ENCODE measurements around the gene ZNF414. TPM values are rescaled to one million over a fixed set of nuclear protein-coding genes. Genes with fewer than 3 reads are reported as not detected.
A peak's percentile ranks its signal among the peaks of the same experiment; 100 is the strongest.

ZNF414 gene
- polyA plus RNA-seq, 1 donor (not counting 4 experiments of a cell fraction or from before 2014, with no cell fraction given) = 1.9 TPM

DNA sequence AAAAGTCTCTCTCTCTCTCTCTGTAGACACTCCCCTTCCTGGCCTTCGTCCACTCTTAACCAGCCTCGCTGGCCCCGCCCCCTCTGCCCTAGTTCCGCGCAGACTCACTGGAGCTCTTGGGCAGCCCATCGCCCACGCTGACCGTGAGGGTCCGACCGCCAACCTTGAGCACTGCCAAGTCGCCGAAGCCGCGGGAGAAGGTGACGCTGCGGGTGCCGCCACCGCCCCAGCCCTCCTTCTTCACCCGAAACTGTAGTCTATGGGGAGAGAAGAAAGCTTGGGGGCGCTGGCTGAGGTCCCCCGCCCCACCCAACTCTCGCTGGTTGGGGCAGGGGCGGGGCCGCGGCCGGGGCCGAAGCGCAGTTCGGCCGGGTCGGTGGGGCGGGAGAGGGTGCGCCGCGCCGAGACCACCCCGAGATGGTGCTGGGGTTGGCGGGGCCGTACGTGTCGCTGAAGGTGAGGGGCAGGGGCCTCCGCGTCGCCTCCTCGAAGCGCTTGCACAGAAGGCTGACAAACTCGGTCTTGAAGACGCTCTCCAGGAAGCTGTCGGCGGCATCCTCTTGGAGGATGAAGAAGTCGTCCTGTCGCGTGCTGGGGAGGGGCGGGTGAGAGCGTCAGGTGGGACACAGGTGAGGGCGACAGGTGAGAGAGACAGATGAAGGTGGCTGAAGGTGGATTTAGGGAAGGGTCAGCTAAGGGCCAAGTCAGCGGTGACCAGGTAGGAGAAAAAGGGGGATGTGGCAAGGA, 12.6 kb upstream of the ZNF414 start:
- Histone ChIP-seq H3K4me2 (ENCODE audit: control insufficient read depth, extremely low read depth, insufficient read depth, low read depth, low read length) (peak overlapping the region; percentile 80), H3K9ac (ENCODE audit: control insufficient read depth, extremely low read depth, insufficient read depth, low read length) (peak overlapping the region; percentile 74), H3K27ac (ENCODE audit: control insufficient read depth, insufficient read depth, low read length) (peak overlapping the region; percentile 66), H3K36me3 (ENCODE audit: control insufficient read depth in 2 of 2, extremely low read depth in 1 of 2, insufficient read depth in 2 of 2, low read length in 2 of 2) (no peaks in the 10 kb centered on the region), H3K27me3 (ENCODE audit: control insufficient read depth, extremely low read depth, insufficient read depth, low read length) (no peaks in the 10 kb centered on the region), H3K4me3 (ENCODE audit: control insufficient read depth in 2 of 3, extremely low read depth in 1 of 3, insufficient read depth in 2 of 3, low read depth in 1 of 3, low read length in 3 of 3) (peak overlapping the region; percentile 68 to 77 (median 76)), H3K79me2 (ENCODE audit: control insufficient read depth, insufficient read depth, low read length) (no peaks in the 10 kb centered on the region), H3K9me1 (ENCODE audit: control insufficient read depth, extremely low read depth, insufficient read depth, low read length) (no peaks in the 10 kb centered on the region), H3K9me3 (ENCODE audit: control insufficient read depth, low read depth, low read length) (no peaks in the 10 kb centered on the region), H3K4me1 (ENCODE audit: control insufficient read depth, extremely low read depth, insufficient read depth, low read length) (peaks cover 6% of the 10 kb centered on the region), H2AFZ (ENCODE audit: control insufficient read depth, low read length) (peak overlapping the region; percentile 77), H4K20me1 (ENCODE audit: control insufficient read depth, extremely low read depth, insufficient read depth, low read length) (no peaks in the 10 kb centered on the region)
- TF ChIP-seq, protein P1, sequence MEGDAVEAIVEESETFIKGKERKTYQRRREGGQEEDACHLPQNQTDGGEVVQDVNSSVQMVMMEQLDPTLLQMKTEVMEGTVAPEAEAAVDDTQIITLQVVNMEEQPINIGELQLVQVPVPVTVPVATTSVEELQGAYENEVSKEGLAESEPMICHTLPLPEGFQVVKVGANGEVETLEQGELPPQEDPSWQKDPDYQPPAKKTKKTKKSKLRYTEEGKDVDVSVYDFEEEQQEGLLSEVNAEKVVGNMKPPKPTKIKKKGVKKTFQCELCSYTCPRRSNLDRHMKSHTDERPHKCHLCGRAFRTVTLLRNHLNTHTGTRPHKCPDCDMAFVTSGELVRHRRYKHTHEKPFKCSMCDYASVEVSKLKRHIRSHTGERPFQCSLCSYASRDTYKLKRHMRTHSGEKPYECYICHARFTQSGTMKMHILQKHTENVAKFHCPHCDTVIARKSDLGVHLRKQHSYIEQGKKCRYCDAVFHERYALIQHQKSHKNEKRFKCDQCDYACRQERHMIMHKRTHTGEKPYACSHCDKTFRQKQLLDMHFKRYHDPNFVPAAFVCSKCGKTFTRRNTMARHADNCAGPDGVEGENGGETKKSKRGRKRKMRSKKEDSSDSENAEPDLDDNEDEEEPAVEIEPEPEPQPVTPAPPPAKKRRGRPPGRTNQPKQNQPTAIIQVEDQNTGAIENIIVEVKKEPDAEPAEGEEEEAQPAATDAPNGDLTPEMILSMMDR (optimal IDR thresholded peaks at IDR 0.05 in 1 of 3, IDR thresholded peaks at IDR 0.05 in 1 of 3, conservative IDR thresholded peaks at IDR 0.05 in 1 of 3; ENCODE audit: extremely low read depth in 1 of 3, insufficient read depth in 2 of 3, low read length in 3 of 3) = no peak
- dilution Hi-C loops (cut with MboI; ENCODE audit: extremely low pct_ligation_motif_present, low sequenced_read_pairs) = no loop called here
- FAIRE-seq (no peak), DNase-seq (ENCODE audit: low read depth, low spot score) (no peak)

DNA sequence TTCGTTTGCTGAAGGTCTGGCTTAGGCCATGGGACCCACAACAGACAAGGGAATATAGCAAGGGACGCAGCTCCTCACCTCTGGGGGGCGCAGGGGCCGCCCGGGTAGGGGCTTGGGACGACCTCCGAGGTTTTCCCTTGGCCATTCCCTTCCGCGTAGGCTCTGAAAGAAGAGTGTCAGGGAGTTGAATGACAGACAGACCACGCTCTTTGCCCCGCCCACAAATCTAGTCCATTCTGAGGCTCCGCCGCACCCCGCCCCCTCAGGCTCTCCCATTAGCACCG, 11.4 kb upstream of the ZNF414 start:
- Histone ChIP-seq H3K4me2 (ENCODE audit: control insufficient read depth, extremely low read depth, insufficient read depth, low read depth, low read length) (peak overlapping the region; percentile 64), H4K20me1 (ENCODE audit: control insufficient read depth, extremely low read depth, insufficient read depth, low read length) (no peaks in the 10 kb centered on the region), H3K79me2 (ENCODE audit: control insufficient read depth, insufficient read depth, low read length) (no peaks in the 10 kb centered on the region), H3K9ac (ENCODE audit: control insufficient read depth, extremely low read depth, insufficient read depth, low read length) (peak overlapping the region; percentile 39), H3K36me3 (ENCODE audit: control insufficient read depth in 2 of 2, extremely low read depth in 1 of 2, insufficient read depth in 2 of 2, low read length in 2 of 2) (no peaks in the 10 kb centered on the region), H2AFZ (ENCODE audit: control insufficient read depth, low read length) (peak overlapping the region; percentile 62), H3K27ac (ENCODE audit: control insufficient read depth, insufficient read depth, low read length) (peak overlapping the region; percentile 21), H3K27me3 (ENCODE audit: control insufficient read depth, extremely low read depth, insufficient read depth, low read length) (no peaks in the 10 kb centered on the region), H3K9me3 (ENCODE audit: control insufficient read depth, low read depth, low read length) (no peaks in the 10 kb centered on the region), H3K4me3 (ENCODE audit: control insufficient read depth in 2 of 3, extremely low read depth in 1 of 3, insufficient read depth in 2 of 3, low read depth in 1 of 3, low read length in 3 of 3) (peak overlapping the region; percentile 7 to 48 (median 25)), H3K4me1 (ENCODE audit: control insufficient read depth, extremely low read depth, insufficient read depth, low read length) (peaks cover 6% of the 10 kb centered on the region), H3K9me1 (ENCODE audit: control insufficient read depth, extremely low read depth, insufficient read depth, low read length) (no peaks in the 10 kb centered on the region)
- no peak for DNase-seq (ENCODE audit: low read depth, low spot score)
- peak; percentile 88 for FAIRE-seq
- no peak for TF ChIP-seq EZH2 (IDR thresholded peaks at IDR 0.05; ENCODE audit: low read length)
- TF ChIP-seq, protein P1 (optimal IDR thresholded peaks at IDR 0.05 in 1 of 3, IDR thresholded peaks at IDR 0.05 in 1 of 3, conservative IDR thresholded peaks at IDR 0.05 in 1 of 3; ENCODE audit: extremely low read depth in 1 of 3, insufficient read depth in 2 of 3, low read length in 3 of 3) = no peak
- dilution Hi-C loops (cut with MboI; ENCODE audit: extremely low pct_ligation_motif_present, low sequenced_read_pairs) = no loop called here
